HepG2 (cell line): Measurements from ENCODE around the gene SPRY1. TPM values are rescaled to one million over a fixed set of nuclear protein-coding genes. Genes with fewer than 3 reads are reported as not detected.
A peak's percentile ranks its signal among the peaks of the same experiment; 100 is the strongest.

Experiments used
- ASH2L ChIP-seq: fragments of 300-600, 200-600 bp; sonication (generic); IDR thresholded peaks from 2 replicates; pipeline ENCODE4 v1.7.0; 2017; ENCODE audit warnings: low read depth, mild to moderate bottlenecking, moderate library complexity, mixed read lengths, low read length; ENCODE audit not compliant: insufficient read length
- CENPT ChIP-seq: sonication (generic); formaldehyde crosslinking; IDR thresholded peaks from 2 replicates; pipeline ENCODE4 v1.8.0; 2022; ENCODE audit warnings: low read depth, mild to moderate bottlenecking, moderate library complexity, missing genetic modification reagents
- CREM ChIP-seq, 2 experiments: sonication (generic) in 1 of 2; formaldehyde crosslinking in 1 of 2; IDR thresholded peaks; 2 replicates each; pipeline versions ENCODE4 v1.4.0 to v1.6.1; 2016 to 2020; ENCODE audit warnings: antibody characterized with exemption in 1 of 2, mild to moderate bottlenecking in 1 of 2, missing genetic modification reagents in 1 of 2
- DPF2 ChIP-seq: sonication (generic); formaldehyde crosslinking; IDR thresholded peaks from 2 replicates; pipeline ENCODE4 v1.4.0; 2020; ENCODE audit warnings: mild to moderate bottlenecking, low read depth, missing genetic modification reagents, borderline replicate concordance
- HNF4G ChIP-seq, 2 experiments: sonication (generic) in 1 of 2; formaldehyde crosslinking in 1 of 2; IDR thresholded peaks; 2 replicates each; pipeline versions ENCODE4 v1.4.0 to v1.6.1; 2011 to 2020; ENCODE audit warnings: borderline replicate concordance in 2 of 2, low read depth in 2 of 2, mild to moderate bottlenecking in 2 of 2, low read length in 1 of 2, missing genetic modification reagents in 1 of 2, moderate library complexity in 1 of 2
- MED13 ChIP-seq: sonication (generic); formaldehyde crosslinking; IDR thresholded peaks from 2 replicates; pipeline ENCODE4 v1.5.0; 2020; ENCODE audit warnings: missing genetic modification reagents
- PAXIP1 ChIP-seq: sonication (generic); formaldehyde crosslinking; conservative IDR thresholded peaks from 2 replicates; pipeline ENCODE4 v1.4.0; 2020; ENCODE audit warnings: mild to moderate bottlenecking, missing genetic modification reagents, moderate library complexity
- PRDM15 ChIP-seq: sonication (generic); formaldehyde crosslinking; IDR thresholded peaks from 2 replicates; pipeline ENCODE4 v1.4.0; 2020; ENCODE audit warnings: missing genetic modification reagents
- TEAD3 ChIP-seq: optimal IDR thresholded peaks from 2 replicates; pipeline ENCODE3; 2016; ENCODE audit warnings: borderline replicate concordance
- ZBTB26 ChIP-seq: IDR thresholded peaks from 2 replicates; pipeline ENCODE4 v1.6.1; 2016; ENCODE audit warnings: missing compliant biosample characterization, missing genetic modification reagents, borderline replicate concordance
- ZNF615 ChIP-seq: sonication (generic); formaldehyde crosslinking; IDR thresholded peaks from 2 replicates; pipeline ENCODE4 v1.5.0; 2020; ENCODE audit warnings: mild to moderate bottlenecking, missing genetic modification reagents, borderline replicate concordance
- ZNF788 ChIP-seq: sonication (generic); formaldehyde crosslinking; IDR thresholded peaks from 2 replicates; pipeline ENCODE4 v1.5.0; 2020; ENCODE audit warnings: mild to moderate bottlenecking, missing genetic modification reagents, borderline replicate concordance
- ZSCAN12 ChIP-seq: sonication (generic); formaldehyde crosslinking; IDR thresholded peaks from 2 replicates; pipeline ENCODE4 v1.9.0; 2021; ENCODE audit warnings: mild to moderate bottlenecking, missing genetic modification reagents
- polyA plus RNA-seq, 8 experiments: library from polyadenylated mRNA; depleted of rRNA in 3 of 8; stranded (reverse) in 7 of 8; unstranded in 1 of 8; fragments of >200 nt; fragmentation: Illumina TruSeq in 4 of 8; extraction: Trizol in 4 of 8; gene quantifications; 2 replicates each; pipeline versions ENCODE4 v1.2.1 to v1.2.3, GENCODE V29; 2011 to 2016; ENCODE audit warnings: low read depth in 4 of 8, missing spikeins in 1 of 8, mixed read lengths in 1 of 8; ENCODE audit not compliant: insufficient read depth in 1 of 8
- total RNA-seq, 5 experiments: library from RNA; depleted of rRNA; stranded (reverse); fragments of >200 nt; fragmentation: Illumina TruSeq; extraction: Trizol; gene quantifications; 2 replicates each; pipeline ENCODE4 v1.2.3, GENCODE V29; 2016; ENCODE audit warnings: low read depth in 1 of 5
- TF ChIP-seq, protein P1 (sequence below), 2 experiments: sonication (generic) in 1 of 2; formaldehyde crosslinking in 1 of 2; IDR thresholded peaks; 2 replicates each; pipeline versions ENCODE4 v1.4.0 to v1.6.1; 2016 to 2020; ENCODE audit warnings: borderline replicate concordance in 1 of 2, low read depth in 1 of 2, mild to moderate bottlenecking in 1 of 2, missing genetic modification reagents in 1 of 2

SPRY1 gene
- total and polyA plus RNA-seq, 2 of the 13 experiments (the other 11 are each of a cell fraction or from before 2014, with no cell fraction given), result 24.7 to 33.4 TPM

- peak; percentile 85 for TF ChIP-seq PAXIP1
- peak; percentile 52 for TF ChIP-seq ASH2L
- TF ChIP-seq CREM (IDR thresholded peaks at IDR 0.05), result peak; percentile 75
- no peak for TF ChIP-seq CREM (CRISPR knock-in tag; IDR thresholded peaks at IDR 0.05)
- no peak for TF ChIP-seq PRDM15 (CRISPR knock-in tag)
- 0 out of 2 replicates have a peak, but pooled peaks have one; percentile 23 for TF ChIP-seq DPF2 (CRISPR knock-in tag)
- TF ChIP-seq HNF4G (IDR thresholded peaks at IDR 0.05; ENCODE audit: borderline replicate concordance, low read depth, low read length), result 0 out of 2 replicates have a peak, but pooled peaks have one; percentile 55
- TF ChIP-seq HNF4G (CRISPR knock-in tag; IDR thresholded peaks at IDR 0.05; ENCODE audit: borderline replicate concordance, low read depth), result no peak
- TF ChIP-seq, protein P1, sequence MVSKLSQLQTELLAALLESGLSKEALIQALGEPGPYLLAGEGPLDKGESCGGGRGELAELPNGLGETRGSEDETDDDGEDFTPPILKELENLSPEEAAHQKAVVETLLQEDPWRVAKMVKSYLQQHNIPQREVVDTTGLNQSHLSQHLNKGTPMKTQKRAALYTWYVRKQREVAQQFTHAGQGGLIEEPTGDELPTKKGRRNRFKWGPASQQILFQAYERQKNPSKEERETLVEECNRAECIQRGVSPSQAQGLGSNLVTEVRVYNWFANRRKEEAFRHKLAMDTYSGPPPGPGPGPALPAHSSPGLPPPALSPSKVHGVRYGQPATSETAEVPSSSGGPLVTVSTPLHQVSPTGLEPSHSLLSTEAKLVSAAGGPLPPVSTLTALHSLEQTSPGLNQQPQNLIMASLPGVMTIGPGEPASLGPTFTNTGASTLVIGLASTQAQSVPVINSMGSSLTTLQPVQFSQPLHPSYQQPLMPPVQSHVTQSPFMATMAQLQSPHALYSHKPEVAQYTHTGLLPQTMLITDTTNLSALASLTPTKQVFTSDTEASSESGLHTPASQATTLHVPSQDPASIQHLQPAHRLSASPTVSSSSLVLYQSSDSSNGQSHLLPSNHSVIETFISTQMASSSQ (IDR thresholded peaks at IDR 0.05; ENCODE audit: low read depth), result peak; percentile 52
- TF ChIP-seq, protein P1 (CRISPR knock-in tag; IDR thresholded peaks at IDR 0.05; ENCODE audit: borderline replicate concordance), result peak; percentile 81; the same call in 1 of the 2 replicates
- no peak for TF ChIP-seq CENPT (CRISPR knock-in tag)
- peak; percentile 47; the same call in 1 of the 2 replicates for TF ChIP-seq ZNF788 (CRISPR knock-in tag)
- TF ChIP-seq TEAD3 (CRISPR knock-in tag), result peak; percentile 50
- TF ChIP-seq ZBTB26 (CRISPR knock-in tag), result peak; percentile 55; the same call in 1 of the 2 replicates
- peak; percentile 38; the same call in 1 of the 2 replicates for TF ChIP-seq MED13 (CRISPR knock-in tag)
- TF ChIP-seq ZNF615, result 0 out of 2 replicates have a peak, but pooled peaks have one; percentile 36
- TF ChIP-seq ZSCAN12 (CRISPR knock-in tag), result 0 out of 2 replicates have a peak, but pooled peaks have one; percentile 18
Observed at GRCh38 chr4:123444290-123444731, 47.7 kb downstream of the SPRY1 start (continued).
